Measurements from ENCODE around the gene HELQ.

Gene HELQ

DNA sequence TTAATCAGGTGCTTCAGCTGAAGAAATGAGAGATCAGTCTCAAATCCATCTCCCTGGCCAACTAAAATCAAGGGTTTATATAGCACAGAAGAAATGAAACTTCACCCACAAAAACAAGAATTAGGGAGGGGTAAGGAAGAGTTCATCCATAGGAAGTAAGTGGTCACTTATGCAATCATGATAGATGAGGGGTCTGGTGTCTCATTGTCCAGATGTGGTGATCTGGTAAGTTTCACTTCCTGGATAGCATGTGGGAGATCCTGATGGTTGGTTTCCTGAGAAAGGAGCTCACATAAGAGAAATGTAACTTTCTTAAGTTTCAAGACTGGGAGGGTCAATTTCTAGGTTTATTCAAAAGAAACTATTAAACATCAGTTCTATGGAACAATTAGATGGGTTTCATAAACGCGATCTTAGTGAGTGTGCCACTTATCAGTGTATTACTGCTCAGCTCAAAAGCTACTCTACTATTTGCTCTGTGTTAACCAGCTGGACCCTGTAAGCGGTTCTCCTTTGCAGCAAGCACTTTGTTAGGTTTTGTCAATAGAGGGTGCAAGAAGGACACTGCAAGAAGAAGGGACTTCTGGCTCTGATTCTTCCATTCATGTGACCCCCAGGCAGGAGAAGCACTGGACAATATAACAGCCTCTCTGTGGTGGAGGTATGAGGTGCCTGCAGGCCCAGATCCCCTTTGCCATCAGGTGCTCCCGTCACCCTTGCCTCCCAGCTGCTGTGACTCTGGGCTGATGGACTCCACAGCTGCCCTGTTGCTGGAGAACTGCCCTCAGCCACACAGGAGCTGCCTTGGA is 85.6 kb downstream of the HELQ start:
- no peak for DNase-seq

DNA sequence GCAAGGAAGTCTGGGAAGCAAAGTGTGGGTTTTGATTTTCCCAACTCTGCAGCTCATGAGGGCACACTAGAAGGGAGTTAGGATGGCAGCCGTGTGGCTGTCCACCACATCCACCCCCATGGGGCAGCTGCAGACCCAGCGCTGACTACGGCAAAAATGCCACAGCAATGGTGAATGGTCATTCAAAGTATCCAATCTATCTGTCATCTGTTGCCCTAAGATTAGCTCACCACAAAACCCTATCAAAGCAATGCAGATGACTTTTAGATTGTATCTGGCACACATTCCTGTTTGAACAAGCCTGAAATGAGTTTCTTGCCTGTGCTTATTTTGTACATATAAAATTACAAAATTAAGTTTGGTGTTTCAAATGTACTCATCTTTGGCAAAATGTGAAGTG is 91.3 kb downstream of the HELQ start:
- no peak for DNase-seq

DNA sequence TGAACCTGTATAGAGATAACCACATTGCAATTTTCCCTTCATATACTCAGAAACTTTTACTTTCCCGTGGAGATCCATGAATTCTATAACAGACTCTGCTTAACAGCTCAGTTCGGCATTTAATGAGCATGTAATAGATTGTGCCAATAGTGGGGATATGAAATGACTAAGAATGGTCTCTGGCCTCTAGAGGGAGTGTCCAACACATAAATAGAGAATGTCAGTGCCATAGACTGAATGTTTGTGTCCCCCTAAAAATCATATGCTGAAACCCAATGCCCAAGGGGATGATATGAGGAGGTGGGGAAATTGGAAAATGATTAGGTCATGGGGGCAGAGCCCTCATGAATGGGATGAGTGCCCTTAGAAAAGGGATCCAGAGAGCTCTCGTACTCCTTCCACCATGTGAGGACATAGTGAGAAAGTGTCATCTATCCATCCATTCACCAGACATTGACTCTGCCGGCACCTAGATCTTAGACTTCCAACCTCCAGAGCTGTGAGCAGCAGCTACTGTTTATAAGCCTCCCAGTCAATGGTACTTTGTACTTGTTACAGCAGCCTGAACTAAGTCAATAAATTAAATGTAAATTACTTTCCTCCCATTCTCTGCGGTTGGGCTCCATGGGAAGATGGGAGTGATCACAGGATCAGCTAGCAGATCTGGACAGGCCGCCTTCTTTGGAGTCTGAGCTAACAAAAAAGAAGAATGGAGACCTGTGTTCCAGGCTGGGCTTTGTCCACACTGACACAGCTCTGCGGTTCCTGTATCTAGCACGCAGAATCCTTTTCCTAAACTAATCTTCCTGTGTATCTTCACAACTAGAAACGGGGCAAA is 92.9 kb downstream of the HELQ start:
- no peak for DNase-seq

DNA sequence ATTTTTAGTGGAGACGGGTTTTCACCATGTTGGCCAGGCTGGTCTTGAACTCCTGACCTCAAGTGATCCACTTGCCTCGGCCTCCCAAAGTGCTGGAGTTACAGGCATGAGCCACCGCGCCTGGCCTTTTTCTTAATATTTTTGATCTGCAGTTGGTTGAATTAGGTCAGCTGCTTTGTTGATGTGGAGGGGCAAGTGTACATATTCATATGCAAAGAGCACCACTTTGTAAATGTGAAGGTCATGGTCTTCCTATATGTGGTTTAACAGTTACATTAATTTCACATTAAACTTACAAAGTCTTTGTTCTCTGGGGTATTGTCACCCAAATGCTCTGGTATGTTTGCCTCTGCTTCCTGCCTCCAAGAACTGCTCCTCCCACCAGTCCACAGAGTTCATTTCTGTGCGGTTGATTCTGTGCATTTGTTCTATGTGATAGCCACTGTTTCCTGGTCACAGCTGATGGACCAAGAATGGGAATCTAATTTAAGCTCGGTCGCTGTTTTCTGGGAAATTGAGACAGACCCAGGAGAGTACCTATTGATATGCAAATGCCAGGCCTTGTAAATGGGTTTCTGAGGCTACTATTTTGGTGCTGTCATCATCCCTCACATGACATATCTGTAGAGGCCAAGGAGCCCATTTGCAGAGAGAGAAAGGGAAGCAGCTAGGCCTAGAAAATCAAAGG is 94.1 kb downstream of the HELQ start:
- no peak for DNase-seq

DNA sequence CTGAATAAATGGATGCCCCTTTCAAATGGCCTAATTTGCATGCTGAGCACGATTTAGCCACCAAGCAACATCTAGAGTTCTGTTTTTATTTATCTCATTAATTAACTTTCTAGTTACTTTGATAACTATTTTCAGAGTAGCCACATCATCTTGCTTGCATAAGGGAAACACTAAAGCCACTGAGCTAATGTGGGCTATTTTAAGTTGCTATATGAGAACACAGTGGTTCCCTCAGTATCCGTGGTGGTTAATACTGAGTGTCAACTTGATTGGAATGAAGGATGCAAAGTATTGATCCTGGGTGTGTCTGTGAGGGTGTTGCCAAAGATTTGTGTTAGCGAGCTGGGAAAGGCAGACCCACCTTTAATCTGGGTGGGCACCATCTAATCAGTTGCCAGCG is 95.6 kb downstream of the HELQ start:
- no peak for DNase-seq

DNA sequence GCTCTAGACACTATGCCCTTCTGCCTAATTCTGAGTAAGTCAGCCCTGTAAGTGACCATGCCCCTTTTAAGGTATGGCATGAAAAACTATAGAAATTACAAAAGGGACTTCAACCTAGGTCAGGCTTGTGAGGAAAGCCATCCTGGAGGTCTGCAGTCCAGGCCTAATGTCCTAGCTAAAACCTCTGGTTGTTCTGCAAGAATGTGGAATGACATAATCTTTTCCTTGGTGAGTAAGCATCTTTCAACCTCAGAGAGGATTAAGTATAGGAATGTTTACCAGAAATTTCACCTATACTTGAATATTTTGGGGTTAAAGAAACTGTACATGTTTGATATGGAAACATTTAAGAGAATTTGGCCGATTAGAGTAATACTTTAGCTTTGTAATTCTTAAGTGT is 97.2 kb downstream of the HELQ start:
- no peak for DNase-seq
